ENCODE measurements around the gene SLC25A25.

DNA sequence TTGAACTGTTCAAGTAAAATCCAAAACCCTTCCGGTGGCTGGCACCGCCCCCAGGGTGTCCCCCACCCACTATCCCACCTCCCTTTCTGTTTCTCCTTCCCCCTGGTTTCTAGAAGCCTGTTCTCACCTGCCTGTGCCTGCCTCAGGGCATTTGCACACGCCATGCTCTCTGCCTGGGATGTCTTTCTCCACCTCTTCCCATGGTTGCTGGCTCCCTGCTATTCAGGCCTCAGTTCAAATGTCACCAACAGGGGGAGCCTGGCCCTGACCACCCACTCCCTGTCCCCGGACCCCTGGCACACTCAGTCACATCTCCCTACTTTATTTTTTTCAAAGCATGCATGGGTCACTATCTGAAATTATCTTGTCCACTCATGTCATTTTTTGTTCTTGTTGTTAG lies 47.3 kb upstream of the SLC25A25 start:
- TF ChIP-seq, protein P1, sequence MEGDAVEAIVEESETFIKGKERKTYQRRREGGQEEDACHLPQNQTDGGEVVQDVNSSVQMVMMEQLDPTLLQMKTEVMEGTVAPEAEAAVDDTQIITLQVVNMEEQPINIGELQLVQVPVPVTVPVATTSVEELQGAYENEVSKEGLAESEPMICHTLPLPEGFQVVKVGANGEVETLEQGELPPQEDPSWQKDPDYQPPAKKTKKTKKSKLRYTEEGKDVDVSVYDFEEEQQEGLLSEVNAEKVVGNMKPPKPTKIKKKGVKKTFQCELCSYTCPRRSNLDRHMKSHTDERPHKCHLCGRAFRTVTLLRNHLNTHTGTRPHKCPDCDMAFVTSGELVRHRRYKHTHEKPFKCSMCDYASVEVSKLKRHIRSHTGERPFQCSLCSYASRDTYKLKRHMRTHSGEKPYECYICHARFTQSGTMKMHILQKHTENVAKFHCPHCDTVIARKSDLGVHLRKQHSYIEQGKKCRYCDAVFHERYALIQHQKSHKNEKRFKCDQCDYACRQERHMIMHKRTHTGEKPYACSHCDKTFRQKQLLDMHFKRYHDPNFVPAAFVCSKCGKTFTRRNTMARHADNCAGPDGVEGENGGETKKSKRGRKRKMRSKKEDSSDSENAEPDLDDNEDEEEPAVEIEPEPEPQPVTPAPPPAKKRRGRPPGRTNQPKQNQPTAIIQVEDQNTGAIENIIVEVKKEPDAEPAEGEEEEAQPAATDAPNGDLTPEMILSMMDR (IDR thresholded peaks at IDR 0.05), result no peak; the same call in 1 of the 2 replicates
- TF ChIP-seq POLR2AphosphoS5 (IDR thresholded peaks at IDR 0.05; ENCODE audit: low read depth, low read length), result no peak
- TF ChIP-seq TCF7L2 (IDR thresholded peaks at IDR 0.05; ENCODE audit: low read depth, low read length), result no peak
